Esophagus muscularis mucosa (tissue), 4 donors: ENCODE data around the gene ACAD11. TPM values are rescaled to one million over a fixed set of nuclear protein-coding genes. Genes with fewer than 3 reads are reported as not detected.
A peak's percentile ranks its signal among the peaks of the same experiment; 100 is the strongest.
"Not testable (repeated sequence)": the region's sequence is repeated elsewhere in the genome, so short reads cannot be mapped to it uniquely, and the experiment has no call there.

ENCODE experiments used
- DNase-seq: peaks from one replicate; pipeline ENCODE4 v3.0.0-alpha.2; 2017; ENCODE audit errors: extremely low spot score
- H3K27ac ChIP-seq, 4 donors: fragments of 200-600 bp; sonication (generic); replicated peaks in 1 of 4; 1 replicate in 3 of 4; 2 replicates in 1 of 4; pipeline ENCODE4 v1.5.1; 2016 to 2019; ENCODE audit warnings: mild to moderate bottlenecking in 1 of 4
- H3K27me3 ChIP-seq, 4 donors: fragments of 200-600 bp; sonication (generic); one replicate each; pipeline versions ENCODE4 v1.5.1 to v1.6.0; 2016 to 2019
- H3K36me3 ChIP-seq, 4 donors: fragments of 200-600 bp; sonication (generic); one replicate each; pipeline ENCODE4 v1.5.1; 2016 to 2019
- H3K4me1 ChIP-seq, 4 donors: fragments of 200-600 bp; sonication (generic); one replicate each; pipeline ENCODE4 v1.5.1; 2016 to 2019
- H3K4me3 ChIP-seq, 4 donors: fragments of 200-600 bp; sonication (generic); 1 replicate in 2 of 4; 2 replicates in 2 of 4; pipeline ENCODE4 v1.5.1; 2016 to 2019; ENCODE audit warnings: mild to moderate bottlenecking in 4 of 4, moderate library complexity in 1 of 4
- H3K9me3 ChIP-seq, 4 donors: fragments of 200-600 bp; sonication (generic); 1 replicate in 3 of 4; 2 replicates in 1 of 4; pipeline ENCODE4 v1.5.1; 2016 to 2019
- CTCF ChIP-seq, 3 experiments: fragments of 200-600 bp in 2 of 3; fragments of 450-650 bp in 1 of 3; sonication (generic) in 2 of 3; IDR thresholded peaks; one replicate each; pipeline ENCODE4 v1.5.1; 2017 to 2019; ENCODE audit warnings: antibody characterized with exemption in 3 of 3, mild to moderate bottlenecking in 2 of 3, moderate library complexity in 1 of 3
- EP300 ChIP-seq: sonication (generic); formaldehyde crosslinking; IDR thresholded peaks from one replicate; pipeline ENCODE4 v1.6.1; 2017; ENCODE audit warnings: antibody characterized with exemption
- POLR2A ChIP-seq: fragments of 450-650 bp; IDR thresholded peaks from one replicate; pipeline ENCODE4 v1.6.1; 2017; ENCODE audit warnings: antibody characterized with exemption, moderate library complexity, mild to moderate bottlenecking, low read depth
- POLR2AphosphoS5 ChIP-seq, 2 donors: sonication (generic); formaldehyde crosslinking; IDR thresholded peaks; one replicate each; pipeline ENCODE4 v1.6.1; 2017; ENCODE audit warnings: antibody characterized with exemption in 2 of 2
- WGBS: methylation state at CpG from one replicate; pipeline ENCODE4 v1.1.5; 2018; 5-methylcytosine and 5-hydroxymethylcytosine counted together
- intact Hi-C: fragments of 100-400 bp; cut with DNase I; formaldehyde crosslinking; loops from one replicate; pipeline ENCODE4 v1.15.1; 2023
- total RNA-seq, 4 donors: library from RNA; depleted of rRNA; stranded (reverse); fragments of >200 nt; gene quantifications; one replicate each; pipeline versions ENCODE4 v1.1.0 to v1.2.1, GENCODE V29; 2016

ACAD11 gene
- total RNA-seq, 4 donors from 2014 or later = 14.1 to 26.6 (median 17.2) TPM

DNA sequence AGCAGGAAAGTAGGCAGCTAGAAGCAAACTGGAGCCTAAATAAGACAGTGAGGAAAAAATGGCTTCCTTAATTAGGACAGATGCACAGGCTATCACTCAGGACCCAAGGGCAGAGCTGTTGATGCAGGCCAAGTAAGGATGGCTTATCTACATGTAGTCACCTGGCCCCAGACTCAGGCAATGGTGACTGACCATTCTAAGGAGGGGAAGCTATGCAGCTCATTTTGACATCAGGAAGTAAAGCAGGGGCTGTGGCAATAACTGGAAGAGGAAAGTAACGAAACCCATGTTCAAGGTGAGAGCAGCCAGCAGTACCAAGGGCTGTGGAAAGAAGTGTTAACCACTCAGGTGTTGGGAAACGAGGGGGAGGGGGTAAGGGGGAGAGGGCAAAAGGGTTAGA is 16.2 kb downstream of the ACAD11 start:
- no peak for DNase-seq
- Histone ChIP-seq H3K9me3 (no peaks in the 10 kb centered on the region), H3K4me1 (no peaks in the 10 kb centered on the region), H3K27ac (no peak overlapping the region), H3K36me3 (peaks cover 8 to 48% (median 26%) of the 10 kb centered on the region in 4 donors), H3K27me3 (no peaks in the 10 kb centered on the region), H3K4me3 (no peak overlapping the region)
- intact Hi-C loops = loop anchor here (2.0 kb wide), 1 partner anchor 107 kb away; no protein-coding TSS in a partner anchor
- WGBS = 61% methylated on average over 2 of the region's 2 CpGs
- TF ChIP-seq POLR2AphosphoS5 (IDR thresholded peaks at IDR 0.05) (no peak), POLR2A (no peak), EP300 (no peak), CTCF (IDR thresholded peaks at IDR 0.05) (no peak)

DNA sequence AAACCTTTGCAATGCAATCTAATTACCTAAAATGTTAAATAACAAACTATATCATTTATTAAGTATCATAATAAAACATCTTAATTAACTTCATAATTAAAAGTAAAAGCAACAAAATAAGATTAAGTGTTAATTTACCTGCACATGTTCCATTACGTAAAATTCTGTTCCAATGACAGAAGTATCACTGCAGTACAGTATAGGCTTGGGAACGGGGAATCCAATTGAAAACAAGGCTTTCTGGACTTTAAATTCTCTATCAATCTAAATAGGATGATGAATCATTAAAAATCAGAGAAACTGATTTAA is 17.1 kb downstream of the ACAD11 start:
- Histone ChIP-seq H3K4me1 (no peaks in the 10 kb centered on the region), H3K36me3 (peaks cover 12 to 56% (median 31%) of the 10 kb centered on the region in 4 donors), H3K9me3 (no peaks in the 10 kb centered on the region), H3K4me3 (no peak overlapping the region), H3K27ac (no peak overlapping the region), H3K27me3 (no peaks in the 10 kb centered on the region)
- intact Hi-C loops = loop anchor here (2.0 kb wide), 1 partner anchor 106 kb away; no protein-coding TSS in a partner anchor
- TF ChIP-seq POLR2AphosphoS5 (IDR thresholded peaks at IDR 0.05) = no peak
- no peak for TF ChIP-seq EP300
- no peak for TF ChIP-seq POLR2A
- no peak for TF ChIP-seq CTCF (IDR thresholded peaks at IDR 0.05)
- DNase-seq = no peak
- 62% methylated on average over 2 of the region's 2 CpGs for WGBS

- H3K36me3 ChIP-seq = peaks cover 17 to 61% (median 33%) of the 10 kb centered on the region in 4 donors
- WGBS = 75% methylated on average over 5 of the region's 5 CpGs
- H3K4me3 ChIP-seq = no peak overlapping the region
- no peaks in the 10 kb centered on the region for H3K9me3 ChIP-seq
- intact Hi-C loops = loop anchor here (2.0 kb wide), 1 partner anchor 105 kb away; no protein-coding TSS in a partner anchor
- no peaks in the 10 kb centered on the region for H3K27me3 ChIP-seq
- no peak for DNase-seq
- TF ChIP-seq POLR2A = no peak
- TF ChIP-seq CTCF (IDR thresholded peaks at IDR 0.05) = peak; percentile 63 to 82 (median 73)
- TF ChIP-seq EP300 = no peak
- no peaks in the 10 kb centered on the region for H3K4me1 ChIP-seq
- H3K27ac ChIP-seq = no peak overlapping the region
Measured at GRCh38 chr3:132641837-132642538, 17.6 kb downstream of the ACAD11 start.

DNA sequence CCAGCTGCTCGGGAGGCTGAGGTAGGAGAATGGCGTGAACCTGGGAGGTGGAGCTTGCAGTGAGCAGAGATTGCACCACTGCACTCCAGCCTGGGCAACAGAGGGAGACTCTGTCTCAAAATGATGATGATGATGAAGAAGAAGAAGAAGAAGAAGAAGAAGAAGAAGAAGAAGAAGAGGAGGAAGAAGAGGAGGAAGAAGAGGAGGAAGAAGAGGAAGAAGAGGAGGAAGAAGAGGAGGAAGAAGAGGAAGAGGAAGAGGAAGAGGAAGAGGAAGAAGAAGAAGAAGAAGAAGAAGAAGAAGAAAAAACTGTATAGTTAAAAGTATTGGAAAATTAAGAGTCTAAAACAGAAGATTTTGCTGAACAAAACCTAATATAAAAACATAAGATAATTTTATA is 18.2 kb downstream of the ACAD11 start:
- intact Hi-C loops, H3K9me3 ChIP-seq, H3K4me1 ChIP-seq, H3K4me3 ChIP-seq, H3K27ac ChIP-seq, H3K27me3 ChIP-seq, DNase-seq: not testable (repeated sequence)
- 96% methylated on average over 2 of the region's 2 CpGs for WGBS
- peaks cover 20 to 61% (median 36%) of the 10 kb centered on the region in 4 donors for H3K36me3 ChIP-seq

DNA sequence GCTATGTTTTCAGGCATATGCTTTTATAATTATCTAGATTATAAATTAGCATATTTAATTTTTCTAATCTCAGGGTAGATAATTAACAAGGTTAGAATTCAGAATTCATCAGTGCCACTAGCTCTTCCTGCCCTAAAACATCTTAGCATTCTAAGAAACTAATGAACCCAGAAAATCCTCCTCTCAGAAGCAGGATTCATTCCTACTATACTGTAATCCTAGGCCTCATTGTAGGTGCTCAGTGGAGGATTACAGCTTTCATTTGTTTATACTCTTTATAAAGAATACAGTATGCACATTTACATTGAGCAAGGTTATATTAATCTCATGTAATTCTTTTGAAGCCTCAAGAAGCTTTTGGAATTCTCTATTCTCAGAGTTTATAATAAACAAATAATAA is 20.9 kb downstream of the ACAD11 start:
- no peak for DNase-seq
- Histone ChIP-seq H3K4me1 (no peaks in the 10 kb centered on the region), H3K27me3 (no peaks in the 10 kb centered on the region), H3K4me3 (no peak overlapping the region), H3K27ac (no peak overlapping the region), H3K9me3 (no peaks in the 10 kb centered on the region), H3K36me3 (peaks cover 20 to 69% (median 37%) of the 10 kb centered on the region in 4 donors)
- no peak for TF ChIP-seq EP300
- no peak for TF ChIP-seq POLR2A
- TF ChIP-seq POLR2AphosphoS5 (IDR thresholded peaks at IDR 0.05) = no peak
- TF ChIP-seq CTCF (IDR thresholded peaks at IDR 0.05) = no peak
- intact Hi-C loops = no loop called here
